Cardiac muscle cell (in vitro differentiated cells and primary cell): ENCODE measurements around the gene RNF38. TPM values are rescaled to one million over a fixed set of nuclear protein-coding genes. Genes with fewer than 3 reads are reported as not detected.
A peak's percentile ranks its signal among the peaks of the same experiment; 100 is the strongest.

ENCODE experiments used
- DNase-seq, 2 donors: peaks; one replicate each; pipeline versions ENCODE4 v3.0.0 to v3.0.0-alpha.2; 2010 to 2017; ENCODE audit warnings: low read depth in 1 of 2, low spot score in 1 of 2
- H3K27ac ChIP-seq: fragments of 200-600 bp; sonication (generic); 2 replicates; pipeline ENCODE4 v1.5.1; 2016
- H3K27me3 ChIP-seq: fragments of 200-600 bp; sonication (generic); 2 replicates; pipeline ENCODE4 v1.6.0; 2016; ENCODE audit warnings: control low read depth
- H3K36me3 ChIP-seq: fragments of 200-600 bp; sonication (generic); 2 replicates; pipeline ENCODE4 v1.5.1; 2016; ENCODE audit warnings: control low read depth
- H3K4me1 ChIP-seq: fragments of 200-600 bp; sonication (generic); 2 replicates; pipeline ENCODE4 v1.8.1; 2017; ENCODE audit warnings: low read depth, mild to moderate bottlenecking, mixed run types
- H3K4me3 ChIP-seq: fragments of 200-600 bp; sonication (generic); 2 replicates; pipeline ENCODE4 v1.5.1; 2016; ENCODE audit warnings: mild to moderate bottlenecking
- H3K9me3 ChIP-seq: fragments of 200-600 bp; sonication (generic); 2 replicates; pipeline ENCODE4 v1.5.1; 2017; ENCODE audit warnings: low read depth, mild to moderate bottlenecking, control low read depth
- polyA plus RNA-seq: library from polyadenylated mRNA; unstranded; fragments of >200 nt; fragmentation: Nextera tagmentation; extraction: Ambion mirVana; gene quantifications from 2 replicates; pipeline ENCODE4 v1.2.1, GENCODE V29; 2016
- total RNA-seq: library from RNA; depleted of rRNA; stranded (reverse); fragments of >200 nt; gene quantifications from 2 replicates; pipeline ENCODE4 v1.2.3, GENCODE V29; 2016
- TF ChIP-seq, protein P1 (sequence below): IDR thresholded peaks from 2 replicates; pipeline ENCODE4 v1.5.1; 2012; ENCODE audit warnings: low read depth, mild to moderate bottlenecking, low read length

Gene RNF38
- total and polyA plus RNA-seq, 2 experiments from 2014 or later = 20.1 to 26.3 TPM

DNA sequence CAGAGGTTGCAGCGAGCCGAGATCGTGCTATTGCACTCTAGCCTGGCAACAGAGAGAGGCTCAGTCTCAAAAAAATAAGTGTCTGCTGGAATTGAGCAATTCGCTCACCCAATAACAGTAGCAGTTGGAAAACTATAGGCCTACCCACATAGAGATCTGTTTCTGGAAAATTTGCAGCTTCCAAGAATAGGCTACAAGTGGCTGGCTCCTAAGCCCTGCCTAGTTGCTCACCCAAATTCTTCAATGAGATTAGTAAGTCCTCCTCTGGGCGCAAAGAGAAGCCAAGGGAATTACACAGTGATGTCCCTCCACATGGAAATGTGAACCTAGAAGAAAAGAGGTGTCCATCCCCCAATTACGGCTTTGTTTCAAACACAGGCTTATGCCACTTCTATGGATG is 42.6 kb upstream of the RNF38 start:
- Histone ChIP-seq H3K27me3 (no peaks in the 10 kb centered on the region), H3K9me3 (no peaks in the 10 kb centered on the region), H3K4me1 (peaks cover 17% of the 10 kb centered on the region), H3K27ac (no peak overlapping the region), H3K4me3 (no peak overlapping the region), H3K36me3 (no peaks in the 10 kb centered on the region)
- TF ChIP-seq, protein P1, sequence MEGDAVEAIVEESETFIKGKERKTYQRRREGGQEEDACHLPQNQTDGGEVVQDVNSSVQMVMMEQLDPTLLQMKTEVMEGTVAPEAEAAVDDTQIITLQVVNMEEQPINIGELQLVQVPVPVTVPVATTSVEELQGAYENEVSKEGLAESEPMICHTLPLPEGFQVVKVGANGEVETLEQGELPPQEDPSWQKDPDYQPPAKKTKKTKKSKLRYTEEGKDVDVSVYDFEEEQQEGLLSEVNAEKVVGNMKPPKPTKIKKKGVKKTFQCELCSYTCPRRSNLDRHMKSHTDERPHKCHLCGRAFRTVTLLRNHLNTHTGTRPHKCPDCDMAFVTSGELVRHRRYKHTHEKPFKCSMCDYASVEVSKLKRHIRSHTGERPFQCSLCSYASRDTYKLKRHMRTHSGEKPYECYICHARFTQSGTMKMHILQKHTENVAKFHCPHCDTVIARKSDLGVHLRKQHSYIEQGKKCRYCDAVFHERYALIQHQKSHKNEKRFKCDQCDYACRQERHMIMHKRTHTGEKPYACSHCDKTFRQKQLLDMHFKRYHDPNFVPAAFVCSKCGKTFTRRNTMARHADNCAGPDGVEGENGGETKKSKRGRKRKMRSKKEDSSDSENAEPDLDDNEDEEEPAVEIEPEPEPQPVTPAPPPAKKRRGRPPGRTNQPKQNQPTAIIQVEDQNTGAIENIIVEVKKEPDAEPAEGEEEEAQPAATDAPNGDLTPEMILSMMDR = no peak
- no peak for DNase-seq

DNA sequence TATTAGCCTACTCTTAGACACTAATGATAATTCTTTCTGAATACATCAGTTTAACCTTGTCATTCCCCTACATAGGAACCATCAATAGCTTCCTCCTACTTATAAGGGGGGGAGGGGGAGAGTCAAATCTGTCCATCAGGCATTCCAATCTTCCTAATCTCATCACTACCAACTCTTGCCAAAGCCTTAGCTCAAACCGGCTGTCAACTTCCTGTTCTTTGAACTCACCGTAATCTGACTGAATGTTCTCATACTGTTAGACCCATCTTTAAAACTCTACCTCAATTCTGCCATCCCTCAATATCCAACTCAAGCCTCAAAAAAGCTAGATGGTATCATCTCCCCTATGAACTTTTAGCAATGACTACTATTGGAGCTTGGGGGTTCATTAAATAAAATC is 41.9 kb upstream of the RNF38 start:
- no peak overlapping the region for H3K4me3 ChIP-seq
- H3K36me3 ChIP-seq = no peaks in the 10 kb centered on the region
- H3K27ac ChIP-seq = no peak overlapping the region
- no peaks in the 10 kb centered on the region for H3K27me3 ChIP-seq
- DNase-seq = no peak
- H3K9me3 ChIP-seq = no peaks in the 10 kb centered on the region
- TF ChIP-seq, protein P1 = no peak
- H3K4me1 ChIP-seq = peaks cover 24% of the 10 kb centered on the region

DNA sequence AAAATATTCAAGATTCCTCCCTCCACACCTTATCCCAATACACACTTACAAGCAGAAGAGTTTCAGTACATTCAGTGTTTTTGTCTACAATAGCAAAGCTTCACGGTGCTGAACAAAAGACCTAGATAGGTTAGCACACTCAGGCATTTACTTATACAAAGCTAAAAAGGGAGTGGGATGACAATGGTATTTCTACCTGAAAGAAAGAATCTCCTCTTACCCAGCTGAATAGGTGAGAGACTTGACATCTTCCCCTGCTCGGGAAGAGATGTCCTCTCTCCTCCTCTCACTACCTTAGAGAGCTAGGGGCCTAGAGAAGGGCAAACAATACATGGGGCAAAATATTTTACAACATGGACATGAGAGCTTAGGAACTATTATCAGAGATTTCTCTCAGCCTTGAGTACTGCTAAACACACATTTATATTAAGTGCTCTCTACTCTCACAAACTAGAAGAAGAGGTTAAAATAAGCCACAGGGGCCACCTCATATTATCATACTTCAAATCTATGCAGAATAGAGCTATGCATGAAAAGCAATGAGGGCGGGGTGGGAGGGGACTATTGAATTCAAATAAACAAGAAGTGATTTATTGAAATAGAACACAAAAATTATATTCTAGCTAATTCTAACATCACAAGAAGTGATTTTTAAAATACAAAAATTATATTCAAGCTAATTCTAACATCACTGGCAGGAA is 38.6 kb upstream of the RNF38 start:
- peaks cover 17% of the 10 kb centered on the region for H3K4me1 ChIP-seq
- DNase-seq = no peak
- H3K9me3 ChIP-seq = no peaks in the 10 kb centered on the region
- no peak overlapping the region for H3K4me3 ChIP-seq
- no peaks in the 10 kb centered on the region for H3K27me3 ChIP-seq
- no peaks in the 10 kb centered on the region for H3K36me3 ChIP-seq
- H3K27ac ChIP-seq = no peak overlapping the region
- TF ChIP-seq, protein P1 = no peak

DNA sequence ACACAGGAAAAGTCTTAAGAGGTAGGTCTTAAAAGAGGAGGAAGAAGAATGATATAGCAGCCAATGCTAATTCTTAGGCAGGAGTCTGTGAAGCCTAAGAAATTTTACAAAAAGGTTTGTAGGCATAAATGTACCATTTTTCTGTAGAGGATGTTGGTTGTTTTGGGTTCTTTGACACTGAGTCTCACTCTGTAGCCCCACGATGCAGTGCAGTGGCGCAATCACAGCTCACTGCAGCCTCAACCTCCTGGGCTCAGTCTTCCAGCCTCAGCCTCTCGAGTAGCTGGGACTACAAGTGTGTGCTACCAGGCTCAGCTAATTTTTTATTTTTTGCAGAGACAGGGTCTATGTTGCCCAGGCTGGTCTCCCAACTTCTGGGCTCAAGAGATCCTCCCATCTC is 37.7 kb upstream of the RNF38 start:
- H3K36me3 ChIP-seq = no peaks in the 10 kb centered on the region
- peaks cover 17% of the 10 kb centered on the region for H3K4me1 ChIP-seq
- H3K4me3 ChIP-seq = no peak overlapping the region
- peak overlapping the region; percentile 59 for H3K27ac ChIP-seq
- no peak for DNase-seq
- TF ChIP-seq, protein P1 = no peak
- H3K9me3 ChIP-seq = no peaks in the 10 kb centered on the region
- no peaks in the 10 kb centered on the region for H3K27me3 ChIP-seq

DNA sequence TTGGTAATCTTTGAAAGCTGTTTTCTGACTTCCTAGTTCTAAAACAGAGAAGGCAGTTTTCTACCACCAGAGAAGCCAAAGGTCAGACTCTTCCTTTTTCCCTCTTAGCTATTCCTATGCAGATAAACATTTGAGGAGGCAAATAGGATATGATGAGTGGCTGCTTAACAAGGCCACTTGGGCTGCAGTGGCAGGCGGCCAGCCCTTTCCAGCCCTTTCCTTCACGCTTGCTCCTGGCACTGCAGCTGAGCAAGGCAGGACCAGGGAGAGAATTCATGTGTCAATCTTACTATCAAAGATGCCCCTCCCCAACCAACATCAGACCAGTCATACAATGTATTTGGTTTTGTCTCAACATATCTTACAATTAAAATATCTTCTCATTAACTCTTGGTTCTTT is 36.8 kb upstream of the RNF38 start:
- DNase-seq = peak; percentile 43 to 68
- Histone ChIP-seq H3K27ac (peak overlapping the region; percentile 52), H3K4me1 (peaks cover 17% of the 10 kb centered on the region), H3K4me3 (no peak overlapping the region), H3K9me3 (no peaks in the 10 kb centered on the region), H3K36me3 (no peaks in the 10 kb centered on the region), H3K27me3 (no peaks in the 10 kb centered on the region)
- TF ChIP-seq, protein P1 = no peak
